ENCODE measurements around the gene PIGA.
"Not testable (repeated sequence)": the region's sequence is repeated elsewhere in the genome, so short reads cannot be mapped to it uniquely, and the experiment has no call there.

- not testable (repeated sequence) for TF ChIP-seq CTCF, EP300, POLR2AphosphoS5 (IDR thresholded peaks at IDR 0.05)
These were observed 62.0 kb downstream of the PIGA start for GRCh38 chrX:15273275-15273674.

Measured in esophagus muscularis mucosa (tissue), 4 donors.